Measurements from ENCODE around the gene MPZL1.

Gene MPZL1

DNA sequence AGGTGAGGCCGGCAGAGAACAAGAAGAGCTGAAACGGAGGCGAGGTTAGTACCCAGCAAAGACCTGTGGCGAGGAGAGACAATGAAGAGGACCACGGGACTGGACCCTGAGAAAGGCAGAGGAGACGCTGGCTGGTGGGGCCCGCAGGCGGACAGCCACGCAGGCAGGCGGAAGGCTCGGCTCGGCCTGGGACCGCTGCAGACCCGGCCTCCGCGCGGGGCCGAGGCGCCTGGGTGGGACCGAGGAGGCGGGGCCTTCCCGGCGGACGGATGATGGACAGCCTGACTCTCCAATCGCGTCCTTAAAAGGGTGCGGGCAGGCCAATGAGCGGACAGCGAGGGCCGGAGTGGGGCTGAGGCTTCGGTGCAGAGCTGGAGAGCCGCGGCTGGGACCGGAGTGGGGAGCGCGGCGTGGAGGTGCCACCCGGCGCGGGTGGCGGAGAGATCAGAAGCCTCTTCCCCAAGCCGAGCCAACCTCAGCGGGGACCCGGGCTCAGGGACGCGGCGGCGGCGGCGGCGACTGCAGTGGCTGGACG is at the start of gene MPZL1:
Gene MPZL1, plus strand, starts transcription at position 366 of the 535 bp plus-strand sequence. CDS start 170 bp downstream, outside the sequence.
- DNase-seq = peak; percentile 91

DNA sequence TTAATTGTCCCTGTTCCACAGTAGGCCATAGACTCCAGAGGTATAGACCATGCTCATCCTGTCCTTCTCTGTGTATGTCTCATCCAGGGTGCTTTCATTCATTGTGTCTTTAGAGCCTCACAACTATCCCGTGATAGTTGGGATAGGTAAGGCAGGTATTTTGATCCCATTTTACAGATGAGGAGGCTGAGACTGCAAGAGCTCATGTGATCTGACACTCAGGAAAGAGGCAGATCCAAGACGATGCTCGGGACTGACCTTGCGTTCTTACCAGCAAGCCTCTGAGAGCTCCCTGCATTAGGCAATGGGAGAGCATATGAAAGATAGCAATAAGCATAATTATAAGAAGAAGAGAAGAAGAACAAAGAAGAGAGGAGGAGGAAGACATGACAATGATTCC is 49.0 kb upstream of the MPZL1 start:
- DNase-seq = no peak

DNA sequence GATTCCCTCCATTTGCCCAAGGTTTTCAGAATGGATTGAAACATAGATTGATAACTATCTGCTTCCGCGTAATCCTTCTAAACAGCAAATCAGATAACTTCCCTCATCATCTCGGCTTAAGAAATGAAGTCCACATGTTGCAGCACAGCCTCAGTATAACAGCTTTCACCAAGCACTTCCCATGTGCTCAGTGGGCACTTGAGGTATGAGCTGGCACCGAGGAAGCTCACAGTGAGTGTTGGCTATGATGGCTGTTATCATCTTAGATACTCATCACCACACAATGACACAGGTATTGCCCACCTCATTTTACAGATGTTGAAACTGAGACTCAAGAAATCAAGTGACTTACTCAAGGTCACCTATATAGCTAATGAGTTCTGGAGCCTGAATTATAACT is 48.5 kb upstream of the MPZL1 start:
- DNase-seq = no peak

DNA sequence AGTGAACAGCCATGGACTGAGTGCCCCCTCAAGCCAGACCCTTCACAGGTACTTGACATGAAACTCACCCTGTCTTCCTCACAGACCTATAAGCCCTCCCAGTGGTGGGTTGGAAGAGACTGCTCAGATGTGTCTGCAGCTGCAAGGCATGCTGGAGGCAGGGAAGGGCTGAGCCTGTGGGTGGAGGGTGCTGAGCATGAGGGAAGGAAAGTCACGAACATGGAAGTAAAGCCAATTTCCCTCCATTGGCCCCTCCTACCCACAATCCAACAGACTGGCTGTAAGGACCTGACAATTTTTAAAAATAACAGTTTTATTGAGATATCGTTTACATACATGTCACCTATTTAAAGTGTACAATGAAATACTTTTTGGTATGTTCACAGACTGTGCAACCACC is 47.6 kb upstream of the MPZL1 start:
- DNase-seq = no peak

DNA sequence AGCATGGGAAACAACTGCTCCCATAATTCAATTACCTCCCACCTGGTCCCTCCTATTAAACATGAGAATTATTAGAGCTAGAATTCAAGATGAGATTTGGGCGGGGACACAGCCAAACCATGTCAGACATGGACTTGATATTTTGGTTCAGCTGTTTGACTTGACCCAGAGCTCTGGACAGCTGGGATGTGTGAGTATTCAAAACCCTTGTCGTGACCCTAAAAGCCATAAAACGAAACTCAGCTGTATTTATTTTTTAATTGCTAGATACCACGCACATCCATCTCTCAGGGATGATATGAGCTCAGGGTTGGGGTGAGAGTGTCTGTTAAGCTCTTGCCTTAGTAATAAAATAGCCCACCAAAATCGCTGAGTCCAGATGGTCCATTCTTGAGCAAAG is 46.3 kb upstream of the MPZL1 start:
- DNase-seq = no peak

DNA sequence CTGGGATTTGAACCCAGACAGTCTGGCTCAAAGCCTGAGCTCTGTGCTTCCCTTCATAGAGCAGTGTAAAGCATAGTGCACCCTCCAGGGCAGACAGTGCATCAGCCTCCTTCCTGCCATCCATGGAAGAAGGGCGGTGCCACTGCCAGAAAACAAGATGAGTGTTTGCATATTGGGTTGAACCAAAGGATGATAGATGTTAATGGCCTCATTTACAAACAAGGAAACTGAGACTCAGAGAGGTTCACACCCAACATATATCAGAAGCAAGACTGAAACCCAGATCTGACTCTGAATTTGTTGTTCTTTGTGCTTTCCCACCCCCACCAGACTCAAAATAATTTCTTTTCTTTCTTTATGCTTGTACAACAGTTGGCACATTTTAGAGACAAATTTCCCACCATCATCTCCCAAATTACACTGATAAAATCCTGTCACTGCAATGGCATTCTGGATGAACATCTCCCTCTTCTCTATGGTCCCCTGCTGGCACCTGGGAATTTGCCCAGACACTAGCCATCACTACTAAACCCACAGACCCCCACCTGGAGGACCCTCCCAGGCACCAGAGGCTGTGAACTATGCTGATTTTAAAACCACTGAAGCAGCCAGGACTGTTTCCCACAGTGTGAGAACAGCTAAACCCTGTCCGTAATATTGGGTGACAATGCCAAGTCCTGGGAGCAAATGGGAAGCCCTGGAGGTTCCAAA is 45.4 kb upstream of the MPZL1 start:
- DNase-seq = no peak

DNA sequence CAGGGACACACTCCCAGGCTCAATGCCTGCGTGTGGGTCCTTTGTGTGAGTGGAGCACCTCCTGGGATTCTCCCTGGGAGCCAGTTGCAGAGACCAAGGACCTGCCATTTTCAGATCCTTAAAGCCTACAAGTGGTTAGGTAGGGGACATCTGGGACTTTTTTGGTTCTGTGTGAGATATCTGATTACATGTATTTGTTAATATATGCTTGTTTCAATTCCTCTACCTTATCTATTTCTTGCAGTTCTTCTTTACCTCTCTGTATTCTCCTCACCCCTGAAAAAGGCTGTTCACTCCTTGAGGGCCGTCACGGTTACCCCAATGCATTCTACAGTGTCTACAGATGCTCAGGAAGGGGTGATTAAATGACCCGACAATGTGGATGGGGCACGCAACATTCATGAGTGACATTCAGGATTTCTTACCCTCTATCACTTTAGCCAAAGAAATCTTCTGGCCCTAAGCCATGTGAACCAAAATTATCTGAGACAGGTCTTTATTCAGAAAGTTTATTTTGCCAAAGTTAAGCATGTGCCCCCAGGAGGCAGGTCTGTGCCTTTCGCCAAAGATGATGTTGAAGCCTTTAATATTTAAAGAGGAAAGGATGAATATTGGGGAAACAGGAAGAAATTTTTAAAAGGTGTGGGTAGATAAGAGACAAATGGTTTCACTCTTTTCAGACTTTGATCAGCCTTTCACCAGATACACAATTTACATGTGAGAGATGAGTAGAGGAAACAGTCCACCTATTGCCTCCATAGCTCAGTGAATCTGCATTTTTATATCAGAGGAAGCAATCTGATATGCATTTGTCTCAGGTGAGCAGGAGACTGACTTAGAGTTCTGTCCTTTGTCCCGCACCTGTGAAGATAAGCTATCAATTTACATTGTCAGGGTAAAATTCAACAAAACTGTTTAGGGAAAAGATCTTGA is 44.6 kb upstream of the MPZL1 start:
- DNase-seq = no peak

DNA sequence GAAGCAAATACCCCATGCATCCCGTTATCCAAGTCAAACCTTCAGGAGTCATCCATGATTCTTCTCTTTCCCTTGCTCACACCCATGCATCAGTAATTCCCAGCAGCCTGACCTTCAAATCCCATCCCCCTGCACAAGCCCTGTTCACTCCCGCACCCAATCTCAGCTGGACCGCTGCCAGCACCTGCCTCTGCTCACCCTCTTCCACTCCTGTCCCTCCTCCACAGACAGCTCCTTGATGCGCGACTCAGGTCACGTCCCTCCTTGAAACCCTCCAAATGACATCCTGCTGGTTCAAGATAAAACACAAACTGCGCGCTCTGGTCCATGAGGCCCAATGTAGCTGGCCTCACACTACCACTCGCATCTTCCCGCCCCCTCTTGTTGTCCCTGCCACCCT is 43.4 kb upstream of the MPZL1 start:
- DNase-seq = no peak

DNA sequence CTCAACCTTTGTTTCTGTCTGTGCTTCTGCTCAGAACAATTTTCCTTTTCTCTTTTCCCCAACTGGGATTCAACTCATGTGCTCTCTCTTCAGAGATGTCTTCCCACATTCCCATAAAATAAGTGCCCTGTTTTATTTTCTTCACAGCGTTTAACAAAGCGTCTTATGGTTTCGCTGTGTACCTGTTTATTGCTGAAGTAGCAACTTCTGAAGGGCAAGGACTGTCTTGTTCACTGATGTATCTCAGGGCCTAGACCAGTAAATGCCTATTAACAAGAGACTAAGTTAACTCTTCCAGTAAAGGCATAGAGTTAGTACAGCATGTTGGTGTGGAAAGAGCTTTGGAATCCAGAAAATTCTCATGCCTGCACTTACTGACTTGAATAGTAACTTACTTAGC is 42.9 kb upstream of the MPZL1 start:
- DNase-seq = no peak

DNA sequence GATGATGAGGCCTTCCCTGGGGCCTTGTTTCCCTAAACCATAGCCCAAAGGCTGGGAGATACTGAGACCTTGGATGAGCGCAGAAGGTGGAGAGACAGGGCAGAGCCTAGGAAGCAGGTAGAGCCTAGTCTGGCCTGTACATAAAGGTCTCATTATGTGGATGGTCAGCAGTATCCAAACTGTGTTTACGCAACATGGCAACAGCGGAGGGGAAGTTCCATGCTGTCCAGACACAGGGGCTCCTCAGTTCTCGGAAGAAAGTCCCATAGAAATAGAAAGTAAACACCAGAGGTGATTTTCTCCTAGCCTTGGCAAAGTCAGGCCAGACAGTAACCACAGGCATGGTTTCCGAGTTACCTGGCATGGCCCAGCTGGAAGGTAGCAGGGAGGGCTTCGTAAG is 42.1 kb upstream of the MPZL1 start:
- no peak for DNase-seq

DNA sequence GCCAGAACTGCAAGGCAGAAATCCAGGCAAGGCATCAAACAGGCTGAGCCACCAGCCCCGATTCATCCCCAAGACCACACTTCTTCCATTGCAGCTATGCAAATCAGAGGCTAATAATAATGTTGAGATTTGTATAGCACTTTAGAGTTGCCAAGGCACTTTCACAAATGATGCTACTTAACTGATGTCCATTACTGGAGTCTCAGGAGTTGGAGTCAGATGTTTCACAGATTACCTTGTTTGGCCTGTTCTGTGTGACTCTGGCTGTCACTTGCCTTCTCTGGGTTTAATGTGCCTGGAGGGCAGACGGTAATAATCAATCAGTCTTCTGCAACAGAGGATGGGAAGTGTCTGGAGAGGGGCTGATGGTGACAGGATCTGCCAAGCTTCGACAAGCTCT is 40.8 kb upstream of the MPZL1 start:
- DNase-seq = no peak

DNA sequence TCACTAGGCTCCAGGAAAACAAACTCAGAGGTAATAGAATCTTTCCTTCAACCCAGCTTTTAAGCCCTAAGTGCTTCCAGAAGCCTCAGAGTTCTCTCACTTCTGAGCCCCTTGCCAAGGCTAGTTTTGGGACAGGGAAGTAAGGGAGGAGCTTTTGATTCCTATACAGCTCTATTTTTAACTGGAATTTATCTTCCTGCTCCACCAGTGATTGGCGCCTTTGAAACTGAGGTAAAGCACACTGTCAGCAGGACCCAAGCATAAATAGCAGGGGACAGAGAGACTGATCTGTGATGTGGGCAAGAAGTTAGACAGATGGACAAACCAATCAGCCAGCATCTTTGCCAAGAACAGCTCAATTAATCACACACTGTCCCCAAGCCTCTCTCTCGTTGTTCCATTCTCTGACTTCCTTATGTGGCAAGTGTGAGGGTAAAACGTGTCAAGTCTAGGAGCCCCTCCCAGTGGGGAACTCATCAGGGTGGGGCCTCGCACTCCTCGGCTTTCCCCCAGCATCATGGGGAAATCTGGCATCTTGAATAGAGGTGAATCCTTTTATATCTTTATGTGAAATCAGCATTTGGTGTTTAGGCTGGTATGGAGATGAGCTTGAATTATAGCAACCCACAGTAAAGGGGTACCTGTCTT is 40.2 kb upstream of the MPZL1 start:
- DNase-seq = no peak

DNA sequence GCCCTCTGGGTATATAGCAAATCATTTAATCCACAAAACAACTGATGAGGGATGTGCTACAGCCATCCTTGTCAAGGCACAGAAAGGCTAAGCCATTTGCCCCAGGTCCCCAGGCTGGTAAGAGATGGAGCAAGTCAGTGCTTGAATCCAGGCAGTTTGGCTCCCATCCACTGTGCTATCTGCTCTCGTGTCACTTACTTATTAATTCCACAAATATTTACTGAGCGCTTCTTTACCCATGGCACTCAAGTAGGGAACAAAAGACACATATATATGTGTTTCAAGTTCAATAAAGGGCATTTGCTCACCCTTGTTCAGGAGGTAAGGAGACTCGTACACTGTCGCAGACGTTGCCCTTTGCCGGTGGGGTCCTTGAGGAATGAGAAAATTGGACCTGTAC is 38.6 kb upstream of the MPZL1 start:
- no peak for DNase-seq

DNA sequence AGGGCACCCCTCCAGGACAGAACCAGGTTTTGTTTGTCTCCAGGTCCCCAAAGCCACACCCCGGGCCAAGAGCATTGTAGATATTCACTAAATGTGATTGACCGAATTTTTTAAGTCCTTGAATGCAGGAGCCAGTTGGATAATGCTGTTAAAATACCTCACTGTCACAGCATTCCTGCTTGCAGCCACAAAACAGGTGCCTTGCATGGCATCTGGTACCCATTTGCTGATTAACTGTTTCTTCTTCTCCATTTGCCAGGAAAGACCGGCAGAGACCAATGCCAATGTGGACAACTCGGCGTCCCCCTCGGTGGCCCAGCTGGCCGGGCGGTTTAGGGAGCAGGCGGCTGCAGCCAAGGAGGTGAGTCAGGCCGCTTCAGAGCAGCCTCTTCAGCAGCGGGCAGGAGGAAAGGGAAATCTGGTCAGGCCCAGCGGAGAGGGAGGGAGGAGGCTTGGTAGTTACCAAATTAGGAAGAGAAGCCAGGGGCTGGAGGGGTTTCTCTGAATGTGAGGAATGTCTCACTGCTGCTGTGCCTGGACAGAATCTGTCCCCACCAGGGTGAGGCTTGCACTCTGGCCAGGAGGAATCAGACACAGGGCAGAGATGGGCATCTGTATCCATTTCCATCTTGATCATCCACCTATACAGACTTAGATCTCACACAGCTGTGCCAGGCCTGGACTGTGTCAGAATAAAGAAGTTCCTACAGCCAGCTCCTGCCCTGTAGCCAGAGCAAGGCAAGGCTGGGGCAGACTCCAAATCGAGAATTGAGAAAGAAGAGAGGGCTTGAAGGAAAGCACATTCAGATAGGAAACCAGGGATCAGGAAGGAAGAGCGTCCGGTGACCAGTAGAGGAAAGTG is 37.9 kb upstream of the MPZL1 start:
- DNase-seq = no peak

DNA sequence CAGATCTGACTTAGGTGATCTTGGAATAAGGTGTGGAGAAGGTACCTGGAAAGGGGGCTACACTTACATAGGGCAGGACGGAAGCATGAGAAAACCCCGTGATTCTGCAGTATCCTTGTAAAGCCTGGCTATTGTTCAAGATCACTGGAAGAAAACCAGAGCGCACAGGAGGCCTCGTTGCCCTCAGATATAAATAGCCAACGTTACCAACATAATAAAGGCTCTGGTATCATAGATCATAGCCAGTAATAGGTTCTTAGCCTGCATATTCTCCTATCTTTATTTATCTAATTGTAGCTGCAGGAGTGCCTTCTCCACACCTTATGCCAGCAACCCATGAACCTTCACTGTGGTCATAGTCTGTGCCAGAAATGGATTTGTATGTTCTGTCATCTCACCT is 35.9 kb upstream of the MPZL1 start:
- no peak for DNase-seq

DNA sequence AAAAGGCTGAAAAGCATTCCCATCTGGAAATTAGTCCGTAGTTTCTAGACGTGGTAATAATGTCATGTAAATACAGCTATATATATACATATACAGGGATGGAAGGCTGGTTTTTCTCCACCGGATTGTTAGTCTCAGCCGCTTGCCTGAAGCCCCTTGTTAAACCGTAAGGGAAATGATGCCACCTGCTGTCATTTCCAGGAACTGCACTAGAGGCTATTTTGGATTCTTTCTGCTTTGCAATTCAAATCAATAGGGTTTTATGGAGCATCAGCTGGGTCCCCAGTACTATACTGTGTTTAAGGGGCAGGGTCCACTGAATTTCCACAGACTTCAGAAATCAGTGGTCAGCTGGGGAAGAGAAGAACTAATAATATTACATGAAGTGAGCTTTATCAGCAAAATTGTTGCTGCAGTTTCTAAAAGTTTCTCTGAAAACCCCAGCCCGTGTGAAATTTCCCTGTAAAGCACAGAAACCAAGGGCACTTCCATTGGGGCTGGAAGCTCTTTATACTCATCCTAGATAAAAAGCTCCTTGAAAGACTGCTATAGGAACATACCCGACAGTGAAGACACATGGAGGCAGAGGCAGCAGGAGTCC is 33.8 kb upstream of the MPZL1 start:
- DNase-seq = peak; percentile 45

DNA sequence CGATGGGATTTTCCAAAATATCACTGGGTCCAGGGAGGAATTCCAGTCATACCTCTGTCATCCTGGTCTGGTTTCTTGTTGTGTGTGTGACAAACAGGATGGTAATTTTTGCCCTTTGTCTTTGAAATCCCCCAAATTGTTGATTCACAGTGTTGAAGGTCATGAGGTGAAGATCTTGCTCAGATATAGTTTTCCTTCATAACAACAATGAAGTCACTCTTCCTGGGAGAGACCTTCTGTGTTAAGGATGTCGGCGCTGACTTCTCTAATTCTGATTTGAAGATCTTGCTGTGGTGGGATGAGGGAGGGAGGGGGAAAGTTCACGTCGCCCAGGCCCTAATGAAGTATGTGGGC is 32.2 kb upstream of the MPZL1 start:
- peak; percentile 5 for DNase-seq

DNA sequence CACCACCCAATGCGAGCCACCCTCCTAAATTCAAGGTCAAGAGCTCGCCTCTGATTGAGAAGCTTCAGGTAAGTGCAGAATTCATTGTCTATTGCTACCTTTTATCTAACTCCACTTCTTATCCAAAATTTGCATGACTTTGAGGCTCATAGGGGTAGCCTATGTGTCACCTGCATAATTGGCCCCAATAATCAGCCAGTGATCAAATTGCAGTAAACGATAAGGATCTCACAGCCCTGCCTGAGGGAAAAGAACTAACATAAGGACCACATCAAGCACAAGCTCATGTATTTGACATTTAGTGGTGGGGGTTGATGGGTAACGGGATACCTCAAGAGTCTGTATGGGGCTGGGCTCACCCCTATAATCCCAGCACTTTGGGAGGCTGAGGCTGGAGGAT is 31.7 kb upstream of the MPZL1 start:
- no peak for DNase-seq

DNA sequence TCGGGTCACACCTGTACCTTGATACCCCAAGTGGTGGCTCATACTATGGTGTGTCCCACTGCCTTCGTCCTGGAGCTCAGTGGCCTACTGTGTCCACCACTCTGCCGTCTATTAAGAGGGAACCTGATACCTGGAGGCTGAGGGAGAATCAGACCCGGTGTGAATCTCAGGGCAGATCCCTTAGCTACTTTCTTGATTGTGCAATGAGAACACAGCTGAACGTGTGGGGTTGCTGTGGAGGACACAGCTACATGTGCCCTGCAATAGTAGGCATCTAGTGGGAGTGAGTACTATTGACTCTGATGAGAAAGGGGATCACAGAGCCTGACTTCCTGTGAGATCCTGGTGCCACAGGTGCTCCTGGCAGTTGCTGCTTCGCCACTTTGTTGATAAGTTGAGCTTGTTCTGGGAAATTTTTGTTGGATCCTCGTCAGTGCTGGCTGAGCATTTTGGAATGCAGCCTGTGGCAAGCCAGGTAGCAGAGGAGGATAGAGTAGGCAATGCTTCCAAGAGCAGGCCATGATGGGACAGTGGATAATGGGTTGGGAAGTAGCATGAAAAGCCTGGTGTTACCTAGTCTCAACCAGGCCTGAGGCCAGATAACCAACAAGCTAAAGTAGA is 28.2 kb upstream of the MPZL1 start:
- no peak for DNase-seq

DNA sequence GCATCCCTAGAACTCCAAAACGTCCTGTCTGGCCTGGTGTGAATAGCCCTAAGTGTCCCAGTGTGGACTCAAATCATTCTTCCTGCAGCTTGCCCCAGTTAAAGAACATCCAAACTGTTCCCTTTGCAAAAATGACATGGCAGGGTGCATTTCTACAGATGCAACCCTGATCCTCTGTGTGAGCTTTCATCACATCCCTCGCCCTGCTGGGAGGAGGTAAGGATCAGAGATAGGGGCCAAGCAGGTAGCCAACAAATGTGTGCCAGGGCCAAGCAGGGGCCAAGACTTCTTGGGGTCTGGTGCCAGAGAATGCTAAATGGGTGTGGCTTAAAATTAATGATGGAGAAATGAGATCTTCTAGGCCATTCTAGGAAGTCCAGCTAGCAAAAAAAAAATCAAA is 27.1 kb upstream of the MPZL1 start:
- no peak for DNase-seq

DNA sequence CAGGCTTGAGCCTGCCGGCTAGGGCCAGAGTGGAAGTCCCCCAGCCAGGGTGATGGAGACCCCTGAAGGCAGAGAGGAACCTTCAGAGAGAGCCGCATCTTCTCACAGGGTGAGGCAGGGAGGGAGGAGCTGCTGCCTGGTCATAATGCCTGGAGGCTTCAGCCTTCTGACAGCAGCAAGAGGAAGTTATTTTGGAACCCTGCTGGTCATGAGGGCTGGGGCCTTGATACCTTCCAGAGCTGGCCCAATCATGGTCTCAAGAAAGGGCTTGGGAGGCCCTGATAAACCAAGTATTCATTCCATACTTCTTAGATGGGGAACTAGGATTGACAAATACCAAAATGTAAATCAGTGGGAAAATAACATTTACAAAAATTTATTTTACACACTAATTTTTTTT is 26.6 kb upstream of the MPZL1 start:
- no peak for DNase-seq
